Bone marrow (tissue), 2 donors: Measurements from ENCODE around the gene PDGFC.
A peak's percentile ranks its signal among the peaks of the same experiment; 100 is the strongest.
"Not testable (repeated sequence)": the region's sequence is repeated elsewhere in the genome, so short reads cannot be mapped to it uniquely, and the experiment has no call there.

Experiments
- DNase-seq, 2 donors: peaks; one replicate each; lab custom pipeline; 2025; lab: John Stamatoyannopoulos, UW

Gene PDGFC

GRCh38 chr4:156950948-156951347 is 20.7 kb downstream of the PDGFC start:
- no peak for DNase-seq

- no peak for DNase-seq
These were observed 21.5 kb downstream of the PDGFC start for GRCh38 chr4:156950090-156950489.

- DNase-seq: peak in 1 of 2 donors; percentile 35
These were observed 22.2 kb downstream of the PDGFC start for GRCh38 chr4:156949373-156949814.

- no peak for DNase-seq
These were observed 22.9 kb downstream of the PDGFC start for GRCh38 chr4:156948738-156949137.

- DNase-seq: no peak
These were observed 23.5 kb downstream of the PDGFC start for GRCh38 chr4:156948133-156948532.

GRCh38 chr4:156946516-156947424 is 24.8 kb downstream of the PDGFC start:
- DNase-seq: peak in 1 of 2 donors; percentile 86

- no peak for DNase-seq
These were observed 26.1 kb downstream of the PDGFC start for GRCh38 chr4:156945532-156945931.

- no peak for DNase-seq
These were observed 28.6 kb downstream of the PDGFC start for GRCh38 chr4:156942991-156943390.

- DNase-seq: no peak
These were observed 29.6 kb downstream of the PDGFC start for GRCh38 chr4:156941940-156942548.

GRCh38 chr4:156939801-156940200 is 31.8 kb downstream of the PDGFC start:
- DNase-seq: peak in 1 of 2 donors; percentile 65

- no peak for DNase-seq
These were observed 32.5 kb downstream of the PDGFC start for GRCh38 chr4:156939139-156939538.

GRCh38 chr4:156934259-156934635 is 37.4 kb downstream of the PDGFC start:
- DNase-seq: no peak

- DNase-seq: peak in 1 of 2 donors; percentile 19
These were observed 37.9 kb downstream of the PDGFC start for GRCh38 chr4:156933633-156934258.

GRCh38 chr4:156932360-156932759 is 39.2 kb downstream of the PDGFC start:
- DNase-seq: not testable (repeated sequence)

- no peak for DNase-seq
These were observed 40.3 kb downstream of the PDGFC start for GRCh38 chr4:156931267-156931666.

- no peak for DNase-seq
These were observed 42.1 kb downstream of the PDGFC start for GRCh38 chr4:156929386-156930105.

- DNase-seq: no peak
These were observed 46.8 kb downstream of the PDGFC start for GRCh38 chr4:156924774-156925315.

GRCh38 chr4:156923525-156923924 is 48.1 kb downstream of the PDGFC start:
- no peak for DNase-seq

- no peak for DNase-seq
These were observed 56.4 kb downstream of the PDGFC start for GRCh38 chr4:156915221-156915620.

GRCh38 chr4:156913234-156913633 is 58.4 kb downstream of the PDGFC start:
- DNase-seq: no peak

- no peak for DNase-seq
These were observed 62.6 kb downstream of the PDGFC start for GRCh38 chr4:156909010-156909409.

GRCh38 chr4:156906325-156906724 is 65.3 kb downstream of the PDGFC start:
- no peak for DNase-seq
